GM19099 (cell line): ENCODE results near the gene USP24.

Experiments
- POLR2A ChIP-seq: IDR thresholded peaks from 3 replicates; pipeline ENCODE4 v1.6.1; 2011; ENCODE audit warnings: low read depth; ENCODE audit not compliant: insufficient read length; ENCODE audit errors: extremely low read depth

Gene USP24

GRCh38 chr1:55215194-55216021, at the start of gene USP24:
Gene USP24 (minus strand): TSS chr1:55215364. CDS start chr1:55215113, 251 bp downstream.
- TF ChIP-seq POLR2A = peak; percentile 82

GRCh38 chr1:55262822-55263221, 47.7 kb upstream of the USP24 start:
- no peak for TF ChIP-seq POLR2A

- no peak for TF ChIP-seq POLR2A
These were observed 44.9 kb upstream of the USP24 start for GRCh38 chr1:55259911-55260609.

DNA sequence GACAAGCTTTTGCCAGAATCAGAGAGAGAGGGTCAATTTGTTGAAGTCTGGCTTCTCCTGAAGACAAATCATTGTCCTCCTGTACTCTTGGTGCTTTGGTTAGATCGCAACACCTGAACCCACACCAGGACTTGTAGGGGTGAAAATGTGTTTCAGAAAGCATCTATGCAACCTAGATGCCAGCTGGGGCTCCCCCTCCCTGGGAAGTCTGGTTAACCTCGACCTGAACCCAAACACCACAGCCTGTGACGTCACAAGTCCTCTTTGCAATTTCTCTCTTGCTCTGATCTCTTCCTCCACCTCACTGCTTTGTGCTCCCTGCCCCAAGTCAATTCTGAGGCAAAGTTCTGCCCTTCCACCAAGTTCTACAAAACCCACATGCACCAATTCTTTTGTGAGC, 42.8 kb upstream of the USP24 start:
- TF ChIP-seq POLR2A = no peak

DNA sequence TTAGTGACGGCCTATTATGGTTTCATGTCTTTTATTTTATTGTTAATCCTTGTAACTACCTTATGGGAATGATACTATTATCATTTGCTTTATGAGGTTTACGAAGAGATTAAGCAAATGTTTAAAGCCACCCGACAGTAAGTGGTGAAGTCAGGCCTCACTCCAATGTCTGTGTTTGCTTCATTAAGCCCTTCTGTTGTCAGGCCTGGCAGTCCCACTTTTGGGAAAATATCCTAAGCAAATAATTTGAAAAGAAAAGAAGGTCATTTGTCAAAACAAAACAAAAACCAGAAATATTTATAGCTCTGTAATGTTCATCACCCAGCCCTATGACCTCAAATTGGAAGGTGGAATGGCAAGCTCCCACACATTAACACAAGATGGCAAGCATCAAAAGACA, 40.7 kb upstream of the USP24 start:
- TF ChIP-seq POLR2A = no peak

GRCh38 chr1:55252942-55253589, 37.9 kb upstream of the USP24 start:
- no peak for TF ChIP-seq POLR2A

- TF ChIP-seq POLR2A = no peak
These were observed 35.4 kb upstream of the USP24 start for GRCh38 chr1:55250399-55251075.

GRCh38 chr1:55249646-55250398, 34.7 kb upstream of the USP24 start:
- no peak for TF ChIP-seq POLR2A

DNA sequence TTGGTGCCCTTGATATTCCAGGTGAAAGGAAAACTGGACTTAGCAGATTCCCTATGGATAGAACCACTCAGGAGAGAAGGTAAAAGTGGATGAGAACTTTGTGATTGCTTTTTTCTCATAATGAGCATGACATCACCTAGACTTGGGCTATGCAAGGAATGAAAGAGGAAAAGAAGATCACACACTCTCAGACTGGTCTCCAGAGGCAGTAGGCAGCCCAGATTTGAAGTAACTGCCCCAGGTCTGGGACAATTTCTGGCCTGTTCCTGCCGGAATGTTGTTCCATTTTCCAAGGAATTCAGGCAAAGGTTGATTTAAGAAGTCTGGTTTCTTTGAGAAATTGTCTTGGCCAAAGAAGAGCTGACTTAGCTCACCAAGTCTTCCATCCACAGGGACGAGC, 31.7 kb upstream of the USP24 start:
- TF ChIP-seq POLR2A = no peak

DNA sequence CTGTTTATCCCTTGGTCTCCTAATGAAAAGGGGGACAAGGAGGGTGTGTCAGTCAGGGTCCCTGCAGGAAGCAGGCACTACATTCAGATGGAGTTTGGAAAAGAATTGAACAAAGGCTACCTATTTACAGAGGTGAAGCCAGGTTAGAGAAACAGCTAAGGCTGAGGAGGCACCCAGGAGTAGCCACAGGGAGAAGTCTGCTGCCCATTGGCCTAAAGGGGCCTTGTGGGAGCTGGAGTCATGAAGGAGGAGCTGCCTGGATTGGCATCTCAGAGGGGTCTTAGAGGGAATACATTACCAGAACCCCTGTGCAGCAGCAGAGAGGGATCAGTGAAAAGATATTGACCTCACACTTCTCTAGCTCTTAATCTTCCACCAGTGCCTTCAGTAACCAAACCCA, 31.2 kb upstream of the USP24 start:
- TF ChIP-seq POLR2A = no peak

DNA sequence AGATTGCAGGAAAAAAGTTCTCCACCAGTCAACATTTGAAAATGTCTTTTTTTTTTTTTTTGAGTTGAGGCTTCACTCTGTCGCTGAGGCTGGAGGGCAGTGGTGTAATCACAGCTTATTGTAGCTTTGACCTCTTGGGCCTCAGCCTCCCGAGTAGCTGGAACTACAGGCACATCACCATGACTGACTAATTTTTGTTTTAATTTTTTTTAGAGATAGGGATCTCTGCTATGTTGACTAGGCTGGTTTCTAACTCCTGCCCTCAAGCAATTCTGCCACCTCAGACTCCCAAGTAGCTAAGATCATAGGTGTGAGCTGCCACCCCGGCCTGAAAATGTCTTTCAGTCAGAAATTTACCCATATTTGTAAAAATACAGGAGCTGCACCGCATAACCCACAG, 30.6 kb upstream of the USP24 start:
- no peak for TF ChIP-seq POLR2A

DNA sequence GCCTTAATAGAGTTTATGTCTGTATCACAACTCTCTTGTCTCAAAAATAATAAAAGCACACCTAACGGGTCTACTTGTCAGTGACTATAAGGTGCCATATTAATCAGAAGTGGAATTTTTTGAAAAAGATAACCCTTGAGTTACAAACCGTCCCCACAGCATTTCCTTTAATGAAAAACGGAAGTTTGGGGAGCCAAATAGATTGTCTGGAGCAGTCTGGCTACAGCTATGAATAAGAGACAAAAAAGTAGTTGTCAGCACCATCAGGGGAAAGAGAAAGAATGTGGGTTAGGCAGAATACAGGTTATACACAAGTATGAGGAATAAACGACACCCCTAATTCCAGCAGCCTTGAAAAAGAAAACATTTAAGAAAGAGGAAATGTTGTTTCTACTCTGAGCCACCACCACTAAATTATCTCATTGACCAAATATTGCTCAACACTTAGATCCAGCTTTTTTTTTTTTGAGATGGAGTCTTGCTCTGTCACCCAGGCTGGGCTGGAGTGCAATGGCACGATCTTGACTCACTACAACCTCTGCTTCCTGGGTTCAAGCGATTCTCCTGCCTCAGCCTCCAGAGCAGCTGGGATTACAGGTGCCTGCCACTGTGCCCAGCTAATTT, 29.4 kb upstream of the USP24 start:
- no peak for TF ChIP-seq POLR2A

- TF ChIP-seq POLR2A = no peak
These were observed 28.5 kb upstream of the USP24 start for GRCh38 chr1:55243655-55244054.

DNA sequence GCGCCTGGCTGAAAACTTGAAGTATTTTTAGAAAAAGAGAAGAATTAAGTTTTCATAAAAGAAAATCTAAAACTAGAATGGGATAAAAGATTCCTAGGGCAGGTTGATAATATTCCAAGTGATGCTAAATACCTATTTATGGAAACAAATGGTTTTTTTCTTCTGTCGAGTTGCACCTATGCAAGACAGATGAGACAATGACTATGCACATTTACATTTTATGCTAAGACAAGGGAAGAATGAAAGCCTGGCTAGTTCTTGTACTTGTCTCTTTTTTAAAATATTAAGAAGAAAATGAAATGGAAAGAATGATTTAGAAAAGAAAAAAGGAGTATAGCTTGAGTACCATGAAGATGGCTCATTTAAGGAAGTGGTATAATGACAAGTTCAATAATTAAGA, 24.4 kb upstream of the USP24 start:
- no peak for TF ChIP-seq POLR2A
